SU-DHL-6 (cell line): ENCODE measurements around the gene KCNJ12.
"Not testable (repeated sequence)": the region's sequence is repeated elsewhere in the genome, so short reads cannot be mapped to it uniquely, and the experiment has no call there.

Experiments
- CTCF ChIP-seq: fragments of 200-600 bp; sonication (generic); IDR thresholded peaks from one replicate; pipeline ENCODE4 v1.5.1; 2017; ENCODE audit warnings: antibody characterized with exemption, mild to moderate bottlenecking, low read length, moderate library complexity; ENCODE audit not compliant: insufficient read depth, poor library complexity, severe bottlenecking
- EZH2phosphoT487 ChIP-seq: fragments of 200-600 bp; sonication (generic), shearing (Covaris generic); conservative IDR thresholded peaks from 2 replicates; pipeline ENCODE4 v1.6.1; 2018; ENCODE audit warnings: mild to moderate bottlenecking, antibody characterized with exemption, low read length, moderate library complexity, mixed read lengths

- TF ChIP-seq CTCF, EZH2phosphoT487: not testable (repeated sequence)
Measured at GRCh38 chr17:21340407-21340806, 35.8 kb upstream of the KCNJ12 start.
